Loucy (cell line): ENCODE measurements around the gene GRB7.

Source experiments
- CTCF ChIP-seq: fragments of 200-600 bp; sonication (generic); conservative IDR thresholded peaks from 2 replicates; pipeline ENCODE4 v1.5.1; 2014; ENCODE audit warnings: mild to moderate bottlenecking, antibody characterized with exemption, low read length
- EZH2phosphoT487 ChIP-seq: fragments of 200-600 bp; IDR thresholded peaks from 2 replicates; pipeline ENCODE4 v1.6.1; 2018; ENCODE audit warnings: antibody characterized with exemption, mild to moderate bottlenecking, moderate library complexity, borderline replicate concordance

- no peak for TF ChIP-seq CTCF
- no peak for TF ChIP-seq EZH2phosphoT487
Observed at GRCh38 chr17:39761861-39762496, 24.2 kb downstream of the GRB7 start.
